H1 (cell line): ENCODE data around the gene LEMD1. TPM values are rescaled to one million over a fixed set of nuclear protein-coding genes. Genes with fewer than 3 reads are reported as not detected.

Experiments
- CTCF ChIA-PET: fragments of 300-600 bp; sonication (Branson Sonifier 250); formaldehyde crosslinking; loops from one replicate; lab custom pipeline; 2021; ENCODE audit not compliant: partially characterized antibody; lab: Charles Lee
- POLR2A ChIA-PET: fragments of 300-600 bp; sonication (Branson Sonifier 250); formaldehyde crosslinking; loops from one replicate; lab custom pipeline; 2021; ENCODE audit warnings: inconsistent platforms; ENCODE audit not compliant: partially characterized antibody; lab: Charles Lee
- DNase-seq, 2 experiments: peaks; one replicate each; pipeline versions ENCODE4 v3.0.0 to v3.0.0-alpha.2; 2010 to 2022; ENCODE audit warnings: low spot score in 2 of 2, low read depth in 1 of 2, mixed read lengths in 1 of 2
- FAIRE-seq: peaks from 2 replicates; lab custom pipeline; 2011; peaks lifted over from hg19 to GRCh38; lab: Jason Lieb, UNC
- H2AFZ ChIP-seq: 2 replicates; pipeline ENCODE4 v1.8.1; 2012; ENCODE audit warnings: low read length, inconsistent platforms
- H2AK5ac ChIP-seq: 2 replicates; pipeline ENCODE4 v1.6.1; 2013; ENCODE audit warnings: low read depth, low read length
- H2BK120ac ChIP-seq: replicated peaks from 2 replicates; pipeline ENCODE3; 2013; ENCODE audit warnings: low read depth, low read length, inconsistent platforms
- H2BK12ac ChIP-seq: 2 replicates; pipeline ENCODE4 v1.6.1; 2013; ENCODE audit warnings: low read depth, low read length
- H2BK15ac ChIP-seq: 2 replicates; pipeline ENCODE4 v1.6.1; 2013; ENCODE audit warnings: low read length
- H2BK20ac ChIP-seq: 2 replicates; pipeline ENCODE4 v1.6.1; 2013; ENCODE audit warnings: low read length
- H2BK5ac ChIP-seq: 2 replicates; pipeline ENCODE4 v1.6.1; 2013; ENCODE audit warnings: low read depth, low read length
- H3K14ac ChIP-seq: 2 replicates; pipeline ENCODE4 v1.6.1; 2013; ENCODE audit warnings: inconsistent platforms; ENCODE audit not compliant: insufficient read length
- H3K18ac ChIP-seq: 2 replicates; pipeline ENCODE4 v1.6.1; 2013; ENCODE audit warnings: low read length; ENCODE audit errors: extremely low read depth
- H3K23ac ChIP-seq: 2 replicates; pipeline ENCODE4 v1.6.1; 2013; ENCODE audit warnings: inconsistent platforms; ENCODE audit not compliant: insufficient read length
- H3K23me2 ChIP-seq: 2 replicates; pipeline ENCODE4 v1.6.1; 2013; ENCODE audit warnings: low read depth, low read length
- H3K27ac ChIP-seq: 2 replicates; pipeline ENCODE4 v1.6.1; 2011; ENCODE audit warnings: low read depth, low read length, inconsistent platforms
- H3K27me3 ChIP-seq, 4 experiments: replicated peaks in 1 of 4; 1 replicate in 1 of 4; 2 replicates in 3 of 4; pipeline versions ENCODE4 v1.6.1 to v1.8.1; 2011 to 2013; ENCODE audit warnings: low read length in 3 of 4, mild to moderate bottlenecking in 3 of 4, inconsistent platforms in 2 of 4, mixed read lengths in 2 of 4, moderate library complexity in 1 of 4; ENCODE audit not compliant: control insufficient read depth in 3 of 4, insufficient read depth in 3 of 4; ENCODE audit errors: extremely low read depth in 1 of 4
- H3K36me3 ChIP-seq, 4 experiments: 2 replicates each; pipeline versions ENCODE4 v1.6.1 to v1.8.1; 2011 to 2013; ENCODE audit warnings: mild to moderate bottlenecking in 4 of 4, low read length in 3 of 4, moderate library complexity in 2 of 4, control low read depth in 1 of 4, inconsistent platforms in 1 of 4; ENCODE audit not compliant: insufficient read depth in 4 of 4, control insufficient read depth in 2 of 4
- H3K4ac ChIP-seq: replicated peaks from 2 replicates; pipeline ENCODE3; 2013; ENCODE audit warnings: low read length, low read depth, mixed read lengths, inconsistent platforms; ENCODE audit not compliant: insufficient read length
- H3K4me1 ChIP-seq, 4 experiments: replicated peaks in 1 of 4; 1 replicate in 1 of 4; 2 replicates in 3 of 4; pipeline versions ENCODE4 v1.6.1 to v1.8.1; 2011 to 2013; ENCODE audit warnings: low read length in 3 of 4, inconsistent platforms in 2 of 4, mixed read lengths in 1 of 4; ENCODE audit not compliant: insufficient read depth in 4 of 4, control insufficient read depth in 3 of 4
- H3K4me2 ChIP-seq, 2 experiments: 2 replicates each; pipeline versions ENCODE4 v1.6.1 to v1.8.1; 2011 to 2013; ENCODE audit warnings: low read depth in 2 of 2, low read length in 2 of 2, control low read depth in 1 of 2, inconsistent platforms in 1 of 2, mild to moderate bottlenecking in 1 of 2; ENCODE audit not compliant: insufficient read depth in 1 of 2
- H3K4me3 ChIP-seq, 4 experiments: fragments of 200-600, 300-600 bp in 1 of 4; sonication (generic), shearing (Covaris generic), sonication (Bioruptor Twin) in 1 of 4; 2 replicates each; pipeline versions ENCODE4 v1.5.1 to v1.8.1; 2011 to 2016; ENCODE audit warnings: low read length in 4 of 4, low read depth in 3 of 4, control low read depth in 2 of 4, inconsistent platforms in 2 of 4, mild to moderate bottlenecking in 2 of 4, mixed read lengths in 1 of 4, moderate library complexity in 1 of 4; ENCODE audit not compliant: insufficient read depth in 2 of 4; ENCODE audit errors: extremely low read depth in 1 of 4
- H3K56ac ChIP-seq: replicated peaks from 2 replicates; pipeline ENCODE3; 2013; ENCODE audit warnings: low read depth, mild to moderate bottlenecking, mixed read lengths, low read length, inconsistent platforms; ENCODE audit not compliant: insufficient read length
- H3K79me1 ChIP-seq: 2 replicates; pipeline ENCODE4 v1.6.1; 2013; ENCODE audit warnings: low read depth, low read length, control low read depth
- H3K79me2 ChIP-seq, 2 experiments: 2 replicates each; pipeline versions ENCODE4 v1.6.1 to v1.8.1; 2012 to 2013; ENCODE audit warnings: low read length in 2 of 2, mild to moderate bottlenecking in 2 of 2, inconsistent platforms in 1 of 2; ENCODE audit not compliant: insufficient read depth in 2 of 2, control insufficient read depth in 1 of 2
- H3K9ac ChIP-seq, 4 experiments: replicated peaks in 1 of 4; 1 replicate in 1 of 4; 2 replicates in 3 of 4; pipeline versions ENCODE4 v1.6.1 to v1.8.1; 2011 to 2013; ENCODE audit warnings: low read depth in 3 of 4, low read length in 3 of 4, control low read depth in 2 of 4, mild to moderate bottlenecking in 2 of 4, moderate library complexity in 2 of 4, inconsistent platforms in 1 of 4; ENCODE audit errors: extremely low read depth in 1 of 4
- H3K9me3 ChIP-seq, 2 experiments: 2 replicates each; pipeline versions ENCODE4 v1.6.1 to v1.8.1; 2012 to 2013; ENCODE audit warnings: mild to moderate bottlenecking in 2 of 2, moderate library complexity in 2 of 2, control low read depth in 1 of 2, inconsistent platforms in 1 of 2, low read depth in 1 of 2, low read length in 1 of 2, mixed read lengths in 1 of 2; ENCODE audit not compliant: insufficient read depth in 2 of 2
- H4K20me1 ChIP-seq, 2 experiments: replicated peaks in 1 of 2; 2 replicates each; pipeline versions ENCODE3 to v1.8.1; 2011 to 2013; ENCODE audit warnings: inconsistent platforms in 2 of 2, low read length in 2 of 2, mild to moderate bottlenecking in 1 of 2; ENCODE audit not compliant: insufficient read depth in 2 of 2, control insufficient read depth in 1 of 2
- H4K5ac ChIP-seq: 2 replicates; pipeline ENCODE4 v1.6.1; 2013; ENCODE audit warnings: low read length, low read depth, mixed read lengths, inconsistent platforms; ENCODE audit not compliant: insufficient read length
- H4K8ac ChIP-seq: 2 replicates; pipeline ENCODE4 v1.8.0; 2013; ENCODE audit warnings: mild to moderate bottlenecking, moderate library complexity, low read length, inconsistent platforms; ENCODE audit not compliant: insufficient read depth; ENCODE audit errors: extremely low read depth
- H4K91ac ChIP-seq: replicated peaks from 2 replicates; pipeline ENCODE3; 2013; ENCODE audit warnings: low read length, mixed read lengths, inconsistent platforms; ENCODE audit not compliant: insufficient read length
- ATF2 ChIP-seq: IDR thresholded peaks from 2 replicates; pipeline ENCODE4 v1.6.1; 2012; ENCODE audit warnings: low read length, inconsistent platforms
- BACH1 ChIP-seq: IDR thresholded peaks from 2 replicates; pipeline ENCODE4 v1.6.1; 2012; ENCODE audit warnings: low read length, improper control_type of control experiment
- FOSL1 ChIP-seq: IDR thresholded peaks from 2 replicates; pipeline ENCODE4 v1.6.1; 2011; ENCODE audit warnings: mild to moderate bottlenecking, low read depth, low read length, moderate library complexity; ENCODE audit not compliant: insufficient read depth
- GTF2F1 ChIP-seq: IDR thresholded peaks from 2 replicates; pipeline ENCODE4 v1.6.1; 2012; ENCODE audit warnings: low read depth, low read length, improper control_type of control experiment, borderline replicate concordance
- PHF8 ChIP-seq: fragments of 200-600 bp; sonication (generic); conservative IDR thresholded peaks from 2 replicates; pipeline ENCODE4 v1.7.1; 2012; ENCODE audit warnings: low read depth, mild to moderate bottlenecking, inconsistent platforms, low read length, moderate library complexity
- RBBP5 ChIP-seq: IDR thresholded peaks from 2 replicates; pipeline ENCODE4 v1.7.1; 2012; ENCODE audit warnings: low read depth, mild to moderate bottlenecking, inconsistent platforms, low read length, moderate library complexity, borderline replicate concordance
- SIRT6 ChIP-seq: IDR thresholded peaks from one replicate; pipeline ENCODE4 v1.7.1; 2012; ENCODE audit warnings: low read length, inconsistent platforms
- ZNF274 ChIP-seq: IDR thresholded peaks from 2 replicates; pipeline ENCODE4 v1.7.0; 2012; ENCODE audit warnings: low read length, borderline replicate concordance; ENCODE audit errors: extremely low read depth
- WGBS, 2 experiments: shearing (Covaris generic) in 1 of 2; methylation state at CpG; one replicate each; pipeline versions ENCODE4 v1.1.6 to v1.1.7; 2013 to 2015; ENCODE audit warnings: low lambda C conversion rate in 2 of 2, mixed read lengths in 2 of 2, inconsistent platforms in 1 of 2, low coverage in 1 of 2, missing lambda C conversion rate in 1 of 2; ENCODE audit not compliant: insufficient replicate concordance in 2 of 2, insufficient coverage in 1 of 2, insufficient read length in 1 of 2; ENCODE audit errors: extremely low coverage in 1 of 2, missing lambda C conversion rate in 1 of 2; 5-methylcytosine and 5-hydroxymethylcytosine counted together
- polyA plus RNA-seq, 7 experiments: library from polyadenylated mRNA; depleted of rRNA in 3 of 7; stranded (reverse) in 5 of 7; unstranded in 2 of 7; fragments of >200 nt in 5 of 7; fragments of 200-250 nt in 2 of 7; gene quantifications; 1 replicate in 5 of 7; 2 replicates in 1 of 7; 4 replicates in 1 of 7; pipeline versions ENCODE4 v1.2.1 to v1.2.3, GENCODE V29; 2011 to 2013; ENCODE audit warnings: missing spikeins in 2 of 7, mixed read lengths in 2 of 7
- total RNA-seq: library from RNA; stranded (reverse); fragmentation: NEBNext Ultra II Directional; extraction: Animal tissue kit (Norgen Biotek cat#: 25700); gene quantifications from 2 replicates; pipeline ENCODE4 v1.2.1, GENCODE V29; 2021
- TF ChIP-seq, protein P1 (sequence below): IDR thresholded peaks from 2 replicates; pipeline ENCODE4 v1.6.1; 2011; ENCODE audit warnings: low read depth, mild to moderate bottlenecking, low read length; ENCODE audit not compliant: insufficient read depth

Gene LEMD1
- total and polyA plus RNA-seq, 2 of the 8 experiments (the other 6 are each of a cell fraction or from before 2014, with no cell fraction given): 10.0 to 10.5 TPM

GRCh38 chr1:205417870-205418635 lies 3.8 kb downstream of the LEMD1 start:
- Histone ChIP-seq H4K5ac (no peak overlapping the region), H3K4me1 (no peaks in the 10 kb centered on the region), H4K20me1 (no peaks in the 10 kb centered on the region), H2AFZ (no peak overlapping the region), H3K56ac (no peak overlapping the region), H2BK12ac (no peak overlapping the region), H3K4ac (no peak overlapping the region), H3K79me2 (no peaks in the 10 kb centered on the region), H3K23me2 (no peaks in the 10 kb centered on the region), H3K4me2 (no peak overlapping the region), H2BK15ac (no peak overlapping the region), H3K79me1 (no peaks in the 10 kb centered on the region), H3K4me3 (no peak overlapping the region), H3K27me3 (no peaks in the 10 kb centered on the region), H2BK5ac (no peak overlapping the region), H3K9me3 (no peaks in the 10 kb centered on the region), H2BK20ac (no peak overlapping the region), H3K9ac (no peak overlapping the region), H2AK5ac (no peak overlapping the region), H3K36me3 (no peaks in the 10 kb centered on the region), H4K91ac (no peak overlapping the region), H4K8ac (no peak overlapping the region), H2BK120ac (no peak overlapping the region), H3K14ac (no peak overlapping the region), H3K18ac (no peak overlapping the region), H3K27ac (no peak overlapping the region), H3K23ac (no peak overlapping the region)
- CTCF ChIA-PET: interaction anchor here (0.6 to 21.5 kb wide), 11 partner anchors 11 to 164 kb away, joined by 3 to 479 read pairs (median 8); partner anchors contain the start of gene BLACAT1
- POLR2A ChIA-PET: interaction anchor here (0.8 to 4.1 kb wide), 3 partner anchors 13 to 38 kb away, joined by 3 to 13 read pairs (median 3); partner anchors contain the start of gene BLACAT1
- FAIRE-seq: no peak
- 93% methylated on average over 10 of the region's 10 CpGs; no CpG with 5 or more reads in 1 of the 2 experiments for WGBS, 2 experiments
- TF ChIP-seq ATF2 (no peak), ZNF274 (no peak), GTF2F1 (no peak), BACH1 (no peak), FOSL1 (no peak), RBBP5 (no peak), SIRT6 (no peak), PHF8 (no peak)
- TF ChIP-seq, protein P1, sequence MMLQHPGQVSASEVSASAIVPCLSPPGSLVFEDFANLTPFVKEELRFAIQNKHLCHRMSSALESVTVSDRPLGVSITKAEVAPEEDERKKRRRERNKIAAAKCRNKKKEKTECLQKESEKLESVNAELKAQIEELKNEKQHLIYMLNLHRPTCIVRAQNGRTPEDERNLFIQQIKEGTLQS: no peak
- DNase-seq: no peak
